ENCODE data around the gene OR52K2.
"Not testable (repeated sequence)": the region's sequence is repeated elsewhere in the genome, so short reads cannot be mapped to it uniquely, and the experiment has no call there.

OR52K2 gene

GRCh38 chr11:4480577-4481239 lies 31.6 kb downstream of the OR52K2 start:
- no peak for DNase-seq (ENCODE audit: low read depth, low spot score)

- no peak for DNase-seq (ENCODE audit: low read depth, low spot score)
Observed at GRCh38 chr11:4481240-4481582, 32.1 kb downstream of the OR52K2 start.

GRCh38 chr11:4482445-4482844 lies 33.4 kb downstream of the OR52K2 start, which contains the start of gene OR52K1:
OR52K1 (plus strand) TSS chr11:4482646; CDS start chr11:4488901, 6,255 bp downstream.
- no peak for DNase-seq (ENCODE audit: low read depth, low spot score)

GRCh38 chr11:4484310-4484709 lies 35.2 kb downstream of the OR52K2 start:
- DNase-seq (ENCODE audit: low read depth, low spot score) = no peak

- not testable (repeated sequence) for DNase-seq (ENCODE audit: low read depth, low spot score)
Observed at GRCh38 chr11:4491405-4491804, 42.3 kb downstream of the OR52K2 start.

- no peak for DNase-seq (ENCODE audit: low read depth, low spot score)
Observed at GRCh38 chr11:4491878-4492606, 42.9 kb downstream of the OR52K2 start.

- DNase-seq (ENCODE audit: low read depth, low spot score) = no peak
Observed at GRCh38 chr11:4493480-4493818, 44.4 kb downstream of the OR52K2 start.

GRCh38 chr11:4495487-4495886 lies 46.4 kb downstream of the OR52K2 start:
- DNase-seq (ENCODE audit: low read depth, low spot score) = no peak

GRCh38 chr11:4495986-4496385 lies 46.9 kb downstream of the OR52K2 start:
- no peak for DNase-seq (ENCODE audit: low read depth, low spot score)

- no peak for DNase-seq (ENCODE audit: low read depth, low spot score)
Observed at GRCh38 chr11:4496557-4497248, 47.6 kb downstream of the OR52K2 start.

Data from brain pericyte (primary cell).